Eye (tissue), 1 donor: ENCODE data around the gene GRK5.
"Not testable (repeated sequence)": the region's sequence is repeated elsewhere in the genome, so short reads cannot be mapped to it uniquely, and the experiment has no call there.

Experiments
- DNase-seq: peaks from one replicate; pipeline ENCODE4 v3.0.0-alpha.2; 2015

Gene GRK5

GRCh38 chr10:119425102-119425880 is 217.9 kb downstream of the GRK5 start:
- DNase-seq = peak; percentile 45

DNA sequence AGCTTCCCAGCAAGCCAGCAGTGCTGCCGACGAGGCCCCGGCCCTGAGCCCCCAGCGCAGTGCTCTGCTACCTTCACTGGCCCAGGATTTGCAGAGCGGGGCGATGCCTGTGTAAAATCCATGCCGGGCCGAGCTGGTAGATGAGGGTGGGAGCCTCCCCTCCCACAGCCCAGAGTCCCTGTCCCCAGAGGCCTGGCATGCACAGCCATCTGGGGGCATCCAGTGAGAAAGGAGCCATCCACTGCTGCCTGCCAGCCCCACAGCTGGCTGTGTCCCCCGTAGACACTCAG is 218.5 kb downstream of the GRK5 start:
- no peak for DNase-seq

- no peak for DNase-seq
Measured at GRCh38 chr10:119426699-119427098, 219.3 kb downstream of the GRK5 start.

- DNase-seq = no peak
Measured at GRCh38 chr10:119427263-119427864, 220.0 kb downstream of the GRK5 start.

DNA sequence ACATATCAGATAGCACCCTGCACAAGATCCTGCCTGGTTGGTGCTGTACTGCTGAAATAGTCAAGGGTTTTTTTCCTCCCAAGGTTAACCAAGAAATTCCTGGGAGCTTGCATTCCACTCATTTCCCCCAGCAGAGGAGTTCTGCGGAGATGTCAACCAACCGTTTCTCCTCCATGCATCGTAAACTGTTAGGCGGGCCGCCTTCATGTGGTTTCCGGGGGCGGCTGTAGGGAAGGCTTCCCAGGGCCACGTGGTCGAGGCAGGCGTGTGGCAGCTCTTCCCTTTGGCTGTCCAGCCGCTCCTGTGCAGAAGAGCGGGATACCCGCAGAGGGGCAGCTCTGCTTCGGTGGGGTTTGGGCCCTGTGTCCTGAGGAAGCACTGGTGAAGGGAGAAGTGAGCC is 221.4 kb downstream of the GRK5 start:
- DNase-seq = no peak

DNA sequence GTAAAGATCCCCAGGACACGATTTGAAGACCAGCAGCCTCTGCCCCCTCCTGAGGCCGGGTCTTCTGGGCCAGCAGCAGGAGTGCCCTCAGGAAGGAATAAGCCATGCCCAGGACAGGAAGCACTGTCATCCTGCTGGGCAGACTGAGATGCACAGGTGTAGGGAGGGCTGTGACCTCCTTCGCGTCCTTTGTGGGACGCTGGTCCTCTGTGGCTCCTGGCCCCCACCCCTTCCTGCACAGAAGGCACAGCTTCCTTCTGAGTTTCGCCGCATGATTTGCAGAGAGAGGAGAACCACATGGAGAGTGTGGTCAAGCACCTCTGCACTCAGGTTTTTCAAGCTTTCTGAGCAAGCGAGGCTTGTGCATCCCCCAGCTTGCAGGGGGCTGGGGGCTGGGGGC is 222.4 kb downstream of the GRK5 start:
- no peak for DNase-seq

- DNase-seq = no peak
Measured at GRCh38 chr10:119431034-119431772, 223.8 kb downstream of the GRK5 start.

GRCh38 chr10:119431773-119432135 is 224.4 kb downstream of the GRK5 start:
- no peak for DNase-seq

GRCh38 chr10:119434942-119435341 is 227.6 kb downstream of the GRK5 start:
- not testable (repeated sequence) for DNase-seq

DNA sequence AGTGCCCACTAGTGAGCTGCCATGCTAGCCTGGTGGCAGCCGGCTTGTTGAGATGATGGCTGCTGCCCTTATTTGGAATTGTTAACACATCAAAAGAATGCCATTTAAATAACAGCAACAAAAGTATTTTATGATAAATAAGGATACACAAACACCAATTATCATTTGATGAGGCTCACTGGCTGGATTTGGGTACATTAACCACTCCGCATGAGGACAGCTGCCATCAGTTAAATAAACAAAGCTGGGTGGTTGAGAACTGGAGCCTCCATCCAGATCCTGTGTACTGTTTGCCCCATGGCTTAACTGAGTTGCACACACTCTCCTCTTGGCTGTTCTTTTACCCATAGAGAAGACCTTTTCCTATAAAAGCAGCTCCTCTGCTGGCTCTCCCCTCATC is 231.3 kb downstream of the GRK5 start:
- DNase-seq = no peak

DNA sequence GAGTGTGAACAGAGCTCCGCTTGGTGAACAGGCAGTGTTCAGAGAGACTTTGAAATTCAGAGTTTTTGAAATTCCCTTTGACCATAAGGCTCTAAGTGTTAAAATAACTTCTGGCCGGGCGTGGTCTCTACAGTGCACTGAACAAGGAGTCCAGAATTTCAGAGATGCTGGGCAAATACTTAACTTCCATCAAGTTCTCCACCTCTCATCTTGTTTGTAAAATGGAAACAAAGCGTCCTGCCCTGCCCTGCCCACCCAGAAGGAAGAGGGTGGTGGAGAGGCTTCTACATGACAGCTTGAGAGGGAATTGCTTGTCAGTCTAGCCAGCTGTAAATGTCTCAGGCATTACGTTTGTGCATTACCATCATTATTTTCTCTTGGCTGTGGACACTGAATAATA is 232.6 kb downstream of the GRK5 start:
- DNase-seq = no peak

- DNase-seq = peak; percentile 52
Measured at GRCh38 chr10:119441151-119441821, 233.9 kb downstream of the GRK5 start.

- peak; percentile 58 for DNase-seq
Measured at GRCh38 chr10:119441921-119442757, 234.8 kb downstream of the GRK5 start.

DNA sequence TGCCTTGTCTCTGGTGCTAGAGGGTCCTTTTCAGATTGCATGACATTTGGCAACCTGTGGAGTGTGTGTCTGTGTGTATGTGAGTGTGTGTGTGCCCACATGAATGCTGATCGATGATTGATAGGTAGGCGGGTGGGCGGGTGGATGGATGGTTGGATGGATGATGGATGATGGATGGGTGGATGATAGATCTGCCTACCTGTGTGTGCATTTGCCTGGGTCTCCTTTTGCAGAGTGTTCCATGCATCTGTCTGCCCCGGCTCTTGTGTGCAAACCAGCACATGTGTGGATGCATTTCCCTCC is 235.3 kb downstream of the GRK5 start:
- peak; percentile 14 for DNase-seq

DNA sequence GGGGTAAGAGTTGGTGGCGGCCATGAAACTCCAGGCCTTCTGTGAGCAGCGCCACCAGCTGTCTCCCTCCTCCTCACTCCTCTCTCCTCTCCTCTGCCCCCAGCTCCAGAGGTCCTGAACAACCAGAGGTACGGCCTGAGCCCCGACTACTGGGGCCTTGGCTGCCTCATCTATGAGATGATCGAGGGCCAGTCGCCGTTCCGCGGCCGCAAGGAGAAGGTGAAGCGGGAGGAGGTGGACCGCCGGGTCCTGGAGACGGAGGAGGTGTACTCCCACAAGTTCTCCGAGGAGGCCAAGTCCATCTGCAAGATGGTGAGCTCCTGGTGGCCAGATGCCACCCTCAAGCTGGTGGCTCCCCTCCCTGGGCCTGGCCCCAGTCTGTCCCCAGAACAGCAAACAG is 236.1 kb downstream of the GRK5 start:
- DNase-seq = no peak

DNA sequence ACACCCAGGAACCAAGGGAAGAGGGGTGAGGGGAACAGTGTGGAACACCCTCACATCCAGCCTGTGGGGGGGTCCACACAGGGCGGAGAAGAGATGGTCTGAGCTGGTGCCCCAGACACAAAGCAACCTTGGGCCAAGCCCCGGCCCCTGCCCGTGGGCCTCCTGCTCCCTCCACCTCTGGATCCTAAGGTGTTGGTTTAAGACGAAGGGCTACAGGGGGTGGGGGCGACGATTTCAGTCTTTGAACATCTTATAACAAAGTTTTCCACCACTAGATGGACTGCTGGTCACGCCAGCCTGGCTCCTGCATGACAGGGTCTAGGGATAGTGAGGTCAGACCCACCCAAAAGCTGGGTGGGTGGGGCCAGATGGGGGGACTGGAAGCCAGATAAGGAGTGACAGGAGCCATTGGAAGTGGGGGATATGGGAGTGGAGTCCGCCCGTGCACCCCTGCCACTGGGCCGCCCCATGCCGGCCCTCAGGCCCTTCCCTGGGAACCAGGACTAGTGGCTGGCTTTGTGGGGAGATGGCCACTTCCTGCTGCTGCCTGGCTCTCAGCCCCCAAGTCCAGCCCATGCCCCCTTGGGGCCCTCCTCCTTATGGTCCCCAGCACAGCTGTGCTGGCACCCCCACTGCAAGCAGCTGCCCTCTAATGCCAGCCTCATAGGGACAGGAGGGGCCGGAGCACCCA is 236.7 kb downstream of the GRK5 start:
- no peak for DNase-seq

GRCh38 chr10:119444866-119445265 is 237.5 kb downstream of the GRK5 start:
- DNase-seq = no peak

GRCh38 chr10:119445311-119445934 is 238.1 kb downstream of the GRK5 start:
- peak; percentile 93 for DNase-seq

DNA sequence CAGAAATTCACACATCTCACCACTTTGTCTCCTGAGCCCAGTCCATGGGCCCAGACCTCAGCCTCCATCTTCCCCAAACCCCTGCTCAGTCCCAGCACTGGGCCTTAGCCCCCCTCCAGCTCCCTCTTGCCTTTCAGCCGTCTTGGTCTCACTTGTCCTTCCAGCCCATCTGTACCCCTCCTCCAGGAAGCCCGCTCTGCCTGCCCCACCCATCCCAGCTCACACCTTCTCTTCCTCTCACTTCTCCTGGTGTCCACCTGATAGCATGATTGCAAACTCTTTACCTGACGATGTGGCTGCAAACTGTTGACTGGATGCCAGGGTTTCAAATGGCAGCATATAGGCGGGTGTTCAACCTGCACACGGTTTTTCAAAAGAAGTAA is 238.6 kb downstream of the GRK5 start:
- no peak for DNase-seq

DNA sequence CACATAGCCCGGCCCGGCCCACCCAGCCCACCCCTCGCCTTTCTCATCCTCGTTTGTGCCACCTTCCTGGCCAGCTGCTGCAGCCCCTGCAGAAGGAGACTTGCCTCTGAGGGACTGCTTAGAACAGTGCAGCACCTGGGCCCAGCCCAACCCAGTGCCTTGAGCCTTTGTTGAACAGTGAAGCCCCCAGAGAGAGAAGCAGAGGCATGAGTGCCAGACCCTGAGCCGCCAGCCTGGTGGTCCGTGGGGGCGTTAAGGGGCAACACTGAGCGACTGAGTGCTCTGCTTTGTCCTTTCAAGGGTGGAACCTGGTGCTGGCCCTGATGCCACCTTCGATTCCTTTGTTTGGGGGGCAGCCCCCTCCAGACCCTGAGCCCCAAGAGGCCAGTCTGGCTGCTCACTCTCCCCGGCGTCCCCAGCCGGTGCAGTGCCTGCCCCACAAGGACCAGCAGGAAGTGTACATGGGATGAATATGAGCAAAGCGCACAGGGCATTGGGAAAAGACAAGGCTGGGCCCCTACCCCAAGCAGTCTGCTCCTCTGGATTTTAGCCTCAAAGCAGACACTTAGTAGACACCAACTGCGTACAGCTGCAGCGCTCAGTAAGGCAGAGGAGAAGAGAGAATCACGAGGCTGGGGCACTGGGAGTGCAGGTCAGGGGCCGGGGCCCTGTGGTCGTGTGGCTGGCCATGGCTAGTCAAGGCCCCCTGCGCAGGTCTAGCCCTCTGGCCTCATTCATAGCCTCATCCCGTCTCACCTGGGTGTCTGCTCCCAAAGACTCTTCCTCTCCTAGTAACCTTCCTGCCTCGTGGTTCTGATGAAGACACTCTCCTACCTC is 239.3 kb downstream of the GRK5 start:
- no peak for DNase-seq

DNA sequence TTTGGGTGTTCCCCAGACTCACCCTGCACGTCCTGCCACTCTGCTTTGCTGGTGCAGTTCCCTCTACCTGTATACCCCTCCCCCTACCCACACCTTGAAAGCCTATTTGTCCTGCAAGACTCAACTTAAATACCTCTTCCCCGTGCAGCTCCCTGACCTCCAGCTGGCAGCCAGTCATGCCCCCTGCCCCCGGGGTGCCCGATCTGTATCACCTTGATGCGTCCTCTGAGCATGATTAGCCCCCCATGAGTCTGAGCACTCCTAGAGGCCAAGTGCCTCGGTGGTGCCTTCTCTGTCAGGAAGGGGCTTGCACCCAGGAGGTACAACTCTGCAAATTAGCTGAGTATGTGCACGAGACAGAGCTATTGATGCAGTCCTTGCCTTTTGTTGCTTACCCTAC is 240.1 kb downstream of the GRK5 start:
- no peak for DNase-seq
